ENCODE measurements around the gene GPC2. TPM values are rescaled to one million over a fixed set of nuclear protein-coding genes. Genes with fewer than 3 reads are reported as not detected.

Gene GPC2
- polyA plus RNA-seq, 2 of the 4 experiments (the other 2 are of a cell fraction): 1.1 to 2.9 TPM

DNA sequence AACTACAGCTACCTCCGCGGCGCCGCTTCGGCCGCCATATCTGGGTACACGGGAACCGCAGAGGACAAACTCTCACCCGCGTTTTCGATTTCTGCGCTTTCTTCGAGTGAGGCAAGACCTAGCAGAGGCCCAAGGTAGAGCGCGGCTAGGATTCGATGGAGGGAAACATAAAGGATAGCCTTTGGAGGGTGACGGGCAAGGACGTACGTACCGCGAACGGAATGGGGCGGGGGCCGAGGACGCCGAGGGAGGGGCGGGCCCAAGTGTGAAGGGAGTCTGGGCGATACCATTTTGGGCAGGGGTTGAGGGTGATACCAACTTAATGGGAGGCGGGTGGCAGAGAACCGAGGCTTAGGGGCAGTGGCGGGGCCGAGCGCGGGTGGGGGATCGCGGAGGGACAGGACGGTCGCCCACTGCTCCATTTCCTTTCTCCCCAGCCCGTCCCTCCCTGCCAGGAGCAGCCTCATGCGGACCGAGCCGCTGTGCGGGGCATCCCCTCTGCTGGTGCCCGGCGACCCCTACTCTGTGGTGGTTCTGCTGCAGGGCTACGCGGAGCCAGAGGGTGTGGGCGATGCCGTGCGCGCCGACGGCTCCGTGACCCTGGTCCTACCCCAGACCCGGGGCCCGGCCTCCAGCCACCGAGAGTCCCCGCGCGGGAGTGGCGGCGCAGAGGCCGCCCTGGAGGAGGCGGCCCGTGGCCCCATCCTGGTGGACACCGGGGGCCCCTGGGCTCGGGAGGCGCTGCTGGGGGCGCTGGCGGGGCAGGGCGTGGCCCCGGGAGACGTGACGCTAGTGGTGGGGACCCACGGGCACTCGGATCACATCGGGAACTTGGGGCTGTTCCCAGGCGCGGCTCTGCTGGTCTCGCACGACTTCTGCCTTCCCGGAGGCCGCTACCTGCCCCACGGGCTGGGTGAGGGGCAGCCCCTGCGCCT lies 50.0 kb downstream of the GPC2 start, which contains the start of gene MBLAC1 (continued):
- TF ChIP-seq PBX3 (IDR thresholded peaks at IDR 0.05) (no peak; the same call in none of the 2 replicates), HEYL (CRISPR knock-in tag; IDR thresholded peaks at IDR 0.05) (no peak), SMC3 (IDR thresholded peaks at IDR 0.05) (no peak), E2F6 (IDR thresholded peaks at IDR 0.05; ENCODE audit: borderline replicate concordance, low read depth) (0 out of 2 replicates have a peak, but pooled peaks have one; percentile 19), JUNB (IDR thresholded peaks at IDR 0.05) (no peak), ESRRA (IDR thresholded peaks at IDR 0.05; ENCODE audit: borderline replicate concordance, low read length) (no peak), EHMT2 (IDR thresholded peaks at IDR 0.05; ENCODE audit: low read depth) (no peak), GATA3 (IDR thresholded peaks at IDR 0.05; ENCODE audit: borderline replicate concordance) (peak; percentile 81), CHD2 (IDR thresholded peaks at IDR 0.05; ENCODE audit: low read length, partially characterized antibody) (no peak), FOXS1 (CRISPR knock-in tag; IDR thresholded peaks at IDR 0.05) (no peak), RARB (CRISPR knock-in tag; IDR thresholded peaks at IDR 0.05) (no peak), BCL3 (IDR thresholded peaks at IDR 0.05) (peak; percentile 80; the same call in 2 of the 3 replicates), ZNF302 (CRISPR knock-in tag; IDR thresholded peaks at IDR 0.05) (no peak), ZC3H11A (IDR thresholded peaks at IDR 0.05) (no peak), HOXB13 (CRISPR knock-in tag; IDR thresholded peaks at IDR 0.05; ENCODE audit: low read depth) (no peak), ZSCAN20 (CRISPR knock-in tag; IDR thresholded peaks at IDR 0.05) (no peak), RFX5 (IDR thresholded peaks at IDR 0.05) (no peak), CTCF (IDR thresholded peaks at IDR 0.05) (no peak), TFCP2L1 (CRISPR knock-in tag; IDR thresholded peaks at IDR 0.05) (no peak), FOSL2 (IDR thresholded peaks at IDR 0.05) (no peak), FOSL2 (CRISPR knock-in tag; IDR thresholded peaks at IDR 0.05) (no peak), HMGXB4 (CRISPR knock-in tag; IDR thresholded peaks at IDR 0.05; ENCODE audit: borderline replicate concordance) (no peak), ZFP36 (IDR thresholded peaks at IDR 0.05; ENCODE audit: borderline replicate concordance, partially characterized antibody) (peak; percentile 53), KDM1A (IDR thresholded peaks at IDR 0.05; ENCODE audit: low read depth) (no peak), MYC (IDR thresholded peaks at IDR 0.05; ENCODE audit: borderline replicate concordance, low read length) (peak; percentile 68; the same call in 1 of the 2 replicates), EHF (CRISPR knock-in tag; IDR thresholded peaks at IDR 0.05) (no peak), KDM5A (IDR thresholded peaks at IDR 0.05) (no peak), CEBPB (IDR thresholded peaks at IDR 0.05) (no peak)
- TF ChIP-seq, protein P1, sequence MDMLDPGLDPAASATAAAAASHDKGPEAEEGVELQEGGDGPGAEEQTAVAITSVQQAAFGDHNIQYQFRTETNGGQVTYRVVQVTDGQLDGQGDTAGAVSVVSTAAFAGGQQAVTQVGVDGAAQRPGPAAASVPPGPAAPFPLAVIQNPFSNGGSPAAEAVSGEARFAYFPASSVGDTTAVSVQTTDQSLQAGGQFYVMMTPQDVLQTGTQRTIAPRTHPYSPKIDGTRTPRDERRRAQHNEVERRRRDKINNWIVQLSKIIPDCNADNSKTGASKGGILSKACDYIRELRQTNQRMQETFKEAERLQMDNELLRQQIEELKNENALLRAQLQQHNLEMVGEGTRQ (IDR thresholded peaks at IDR 0.05): no peak
- TF ChIP-seq, protein P2, sequence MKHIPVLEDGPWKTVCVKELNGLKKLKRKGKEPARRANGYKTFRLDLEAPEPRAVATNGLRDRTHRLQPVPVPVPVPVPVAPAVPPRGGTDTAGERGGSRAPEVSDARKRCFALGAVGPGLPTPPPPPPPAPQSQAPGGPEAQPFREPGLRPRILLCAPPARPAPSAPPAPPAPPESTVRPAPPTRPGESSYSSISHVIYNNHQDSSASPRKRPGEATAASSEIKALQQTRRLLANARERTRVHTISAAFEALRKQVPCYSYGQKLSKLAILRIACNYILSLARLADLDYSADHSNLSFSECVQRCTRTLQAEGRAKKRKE (CRISPR knock-in tag; IDR thresholded peaks at IDR 0.05; ENCODE audit: low read depth): no peak
